Fibroblast of lung (primary cell): ENCODE data around the gene TTL. TPM values are rescaled to one million over a fixed set of nuclear protein-coding genes. Genes with fewer than 3 reads are reported as not detected.

ENCODE experiments used
- DNase-seq, 2 donors: peaks; one replicate each; pipeline versions ENCODE4 v3.0.0 to v3.0.0-alpha.2; 2010; ENCODE audit warnings: low read depth in 2 of 2
- H2AFZ ChIP-seq: 2 replicates; pipeline ENCODE4 v1.5.1; 2012; ENCODE audit warnings: low read length, control low read depth, inconsistent platforms
- H3K27ac ChIP-seq: 2 replicates; pipeline ENCODE4 v1.5.1; 2011; ENCODE audit warnings: low read length, control low read depth; ENCODE audit not compliant: insufficient read depth
- H3K27me3 ChIP-seq: 2 replicates; pipeline ENCODE4 v1.5.1; 2011; ENCODE audit warnings: mild to moderate bottlenecking, low read length; ENCODE audit not compliant: control insufficient read depth, insufficient read depth
- H3K36me3 ChIP-seq: 2 replicates; pipeline ENCODE4 v1.5.1; 2011; ENCODE audit warnings: low read length; ENCODE audit not compliant: control insufficient read depth, insufficient read depth
- H3K4me1 ChIP-seq: 2 replicates; pipeline ENCODE4 v1.5.1; 2011; ENCODE audit warnings: low read length; ENCODE audit not compliant: control insufficient read depth, insufficient read depth; ENCODE audit errors: extremely low read depth
- H3K4me2 ChIP-seq: 2 replicates; pipeline ENCODE4 v1.5.1; 2011; ENCODE audit warnings: low read length, control low read depth; ENCODE audit not compliant: insufficient read depth; ENCODE audit errors: extremely low read depth
- H3K4me3 ChIP-seq, 4 experiments: fragments of 200-600 bp in 1 of 4; sonication (generic) in 1 of 4; replicated peaks in 1 of 4; 2 replicates each; pipeline ENCODE4 v1.5.1; 2011 to 2016; ENCODE audit warnings: low read length in 4 of 4, low read depth in 3 of 4, mild to moderate bottlenecking in 3 of 4, control low read depth in 2 of 4, inconsistent platforms in 1 of 4, mixed read lengths in 1 of 4; ENCODE audit not compliant: insufficient read depth in 1 of 4; ENCODE audit errors: control extremely low read depth in 1 of 4
- H3K79me2 ChIP-seq: 2 replicates; pipeline ENCODE4 v1.5.1; 2012; ENCODE audit warnings: mild to moderate bottlenecking, low read length, inconsistent platforms; ENCODE audit not compliant: control insufficient read depth, insufficient read depth
- H3K9ac ChIP-seq: 2 replicates; pipeline ENCODE4 v1.5.1; 2011; ENCODE audit warnings: mild to moderate bottlenecking, low read length, control low read depth; ENCODE audit not compliant: insufficient read depth
- H3K9me3 ChIP-seq: 2 replicates; pipeline ENCODE4 v1.5.1; 2012; ENCODE audit warnings: low read depth, low read length; ENCODE audit not compliant: control insufficient read depth, insufficient read depth
- H4K20me1 ChIP-seq: 2 replicates; pipeline ENCODE4 v1.5.1; 2011; ENCODE audit warnings: low read length; ENCODE audit not compliant: control insufficient read depth, insufficient read depth; ENCODE audit errors: extremely low read depth
- CTCF ChIP-seq, 2 donors: IDR thresholded peaks in 1 of 2; conservative IDR thresholded peaks in 1 of 2; 1 replicate in 1 of 2; 2 replicates in 1 of 2; pipeline ENCODE4 v1.5.1; 2011 to 2012; ENCODE audit warnings: low read length in 2 of 2, control low read depth in 1 of 2, inconsistent platforms in 1 of 2, low read depth in 1 of 2, mild to moderate bottlenecking in 1 of 2
- EZH2 ChIP-seq: IDR thresholded peaks from 2 replicates; pipeline ENCODE4 v1.5.1; 2012; ENCODE audit warnings: low read length, control low read depth, mild to moderate bottlenecking; ENCODE audit errors: missing control alignments
- polyA plus RNA-seq, 2 donors: library from polyadenylated mRNA; depleted of rRNA in 1 of 2; stranded (reverse) in 1 of 2; unstranded in 1 of 2; fragments of >200 nt; gene quantifications; 2 replicates each; pipeline ENCODE4 v1.2.1, GENCODE V29; 2011 to 2012; ENCODE audit warnings: missing spikeins in 1 of 2
- total RNA-seq: library from RNA; depleted of rRNA; stranded (reverse); fragments of >200 nt; gene quantifications from 2 replicates; pipeline ENCODE4 v1.2.1, GENCODE V29; 2014

Gene TTL
- total and polyA plus RNA-seq, 2 donors (not counting 1 experiment from before 2014, with no cell fraction given): 28.2 to 30.9 TPM

GRCh38 chr2:112528541-112528940 lies 46.6 kb downstream of the TTL start:
- Histone ChIP-seq H3K9me3 (no peaks in the 10 kb centered on the region), H3K27me3 (no peaks in the 10 kb centered on the region), H4K20me1 (no peaks in the 10 kb centered on the region), H3K36me3 (peaks cover 13% of the 10 kb centered on the region), H3K4me2 (no peak overlapping the region), H3K4me1 (no peaks in the 10 kb centered on the region), H3K9ac (no peak overlapping the region), H2AFZ (no peak overlapping the region), H3K4me3 (no peak overlapping the region), H3K27ac (no peak overlapping the region), H3K79me2 (no peaks in the 10 kb centered on the region)
- no peak for DNase-seq
- TF ChIP-seq CTCF (conservative IDR thresholded peaks at IDR 0.05 in 1 of 2, IDR thresholded peaks at IDR 0.05 in 1 of 2; ENCODE audit: low read depth in 1 of 2, low read length in 2 of 2) (no peak), EZH2 (no peak)

GRCh38 chr2:112529757-112530156 lies 47.8 kb downstream of the TTL start:
- no peak overlapping the region for H3K4me3 ChIP-seq
- H3K27me3 ChIP-seq: no peaks in the 10 kb centered on the region
- H3K4me2 ChIP-seq: no peak overlapping the region
- H3K9ac ChIP-seq: no peak overlapping the region
- H3K27ac ChIP-seq: no peak overlapping the region
- TF ChIP-seq EZH2 (no peak), CTCF (conservative IDR thresholded peaks at IDR 0.05 in 1 of 2, IDR thresholded peaks at IDR 0.05 in 1 of 2; ENCODE audit: low read depth in 1 of 2, low read length in 2 of 2) (no peak)
- no peak overlapping the region for H2AFZ ChIP-seq
- no peak for DNase-seq
- H3K79me2 ChIP-seq: no peaks in the 10 kb centered on the region
- H3K36me3 ChIP-seq: peaks cover 13% of the 10 kb centered on the region
- no peaks in the 10 kb centered on the region for H4K20me1 ChIP-seq
- no peaks in the 10 kb centered on the region for H3K4me1 ChIP-seq
- no peaks in the 10 kb centered on the region for H3K9me3 ChIP-seq

- no peak for DNase-seq
- H3K4me1 ChIP-seq: no peaks in the 10 kb centered on the region
- H3K27ac ChIP-seq: no peak overlapping the region
- H3K36me3 ChIP-seq: peaks cover 13% of the 10 kb centered on the region
- no peaks in the 10 kb centered on the region for H3K79me2 ChIP-seq
- no peak overlapping the region for H3K4me3 ChIP-seq
- no peaks in the 10 kb centered on the region for H3K27me3 ChIP-seq
- H3K9ac ChIP-seq: no peak overlapping the region
- H4K20me1 ChIP-seq: no peaks in the 10 kb centered on the region
- no peaks in the 10 kb centered on the region for H3K9me3 ChIP-seq
- no peak overlapping the region for H3K4me2 ChIP-seq
- TF ChIP-seq CTCF (conservative IDR thresholded peaks at IDR 0.05 in 1 of 2, IDR thresholded peaks at IDR 0.05 in 1 of 2; ENCODE audit: low read depth in 1 of 2, low read length in 2 of 2): no peak
- no peak for TF ChIP-seq EZH2
- H2AFZ ChIP-seq: no peak overlapping the region
Measured at GRCh38 chr2:112530728-112531127, 48.8 kb downstream of the TTL start.
